Mesodermal cell (in vitro differentiated cells): ENCODE data around the gene KBTBD13.
"Not testable (repeated sequence)": the region's sequence is repeated elsewhere in the genome, so short reads cannot be mapped to it uniquely, and the experiment has no call there.

Experiments used
- H3K27ac ChIP-seq: 2 replicates; pipeline ENCODE4 v1.7.0; 2013; ENCODE audit warnings: mild to moderate bottlenecking, low read depth, low read length, moderate library complexity; ENCODE audit not compliant: severe bottlenecking
- H3K36me3 ChIP-seq: 2 replicates; pipeline ENCODE4 v1.7.1; 2013; ENCODE audit warnings: mild to moderate bottlenecking, low read length, moderate library complexity; ENCODE audit not compliant: control insufficient read depth, insufficient read depth
- H3K4me1 ChIP-seq: one replicate; pipeline ENCODE4 v1.7.1; 2013; ENCODE audit warnings: mild to moderate bottlenecking, low read length; ENCODE audit not compliant: insufficient read depth, control insufficient read depth, poor library complexity, severe bottlenecking
- H3K4me3 ChIP-seq: 2 replicates; pipeline ENCODE4 v1.7.0; 2013; ENCODE audit warnings: low read length, control low read depth, mild to moderate bottlenecking; ENCODE audit not compliant: insufficient read depth, poor library complexity, severe bottlenecking; ENCODE audit errors: extremely low read depth
- H3K9me3 ChIP-seq: 2 replicates; pipeline ENCODE4 v1.7.1; 2013; ENCODE audit warnings: mild to moderate bottlenecking, low read length, moderate library complexity; ENCODE audit not compliant: control insufficient read depth
- WGBS, 2 experiments: methylation state at CpG; one replicate each; pipeline ENCODE4 v1.1.5; 2013; ENCODE audit warnings: missing lambda C conversion rate in 2 of 2; ENCODE audit not compliant: insufficient coverage in 2 of 2; 5-methylcytosine and 5-hydroxymethylcytosine counted together

Gene KBTBD13

GRCh38 chr15:65091946-65092770, 15.6 kb downstream of the KBTBD13 start:
- Histone ChIP-seq H3K27ac (no peak overlapping the region), H3K4me3 (no peak overlapping the region), H3K36me3 (no peaks in the 10 kb centered on the region), H3K4me1 (no peaks in the 10 kb centered on the region), H3K9me3 (no peaks in the 10 kb centered on the region)
- WGBS, 2 experiments: 90% methylated on average over 7 to 10 of the region's 12 CpGs

GRCh38 chr15:65092911-65093792, 16.6 kb downstream of the KBTBD13 start:
- H3K4me1 ChIP-seq: no peaks in the 10 kb centered on the region
- no peak overlapping the region for H3K27ac ChIP-seq
- H3K36me3 ChIP-seq: peaks cover 9% of the 10 kb centered on the region
- no peak overlapping the region for H3K4me3 ChIP-seq
- H3K9me3 ChIP-seq: no peaks in the 10 kb centered on the region
- WGBS, 2 experiments: 86 to 96% methylated on average over 13 to 14 of the region's 17 CpGs

GRCh38 chr15:65093793-65094170, 17.2 kb downstream of the KBTBD13 start:
- not testable (repeated sequence) for H3K27ac ChIP-seq, H3K9me3 ChIP-seq, H3K4me1 ChIP-seq, H3K4me3 ChIP-seq
- H3K36me3 ChIP-seq: peaks cover 16% of the 10 kb centered on the region
- 93 to 98% methylated on average over 12 to 13 of the region's 13 CpGs for WGBS, 2 experiments

GRCh38 chr15:65094294-65094995, 17.9 kb downstream of the KBTBD13 start:
- Histone ChIP-seq H3K36me3 (peaks cover 22% of the 10 kb centered on the region), H3K4me1 (no peaks in the 10 kb centered on the region), H3K4me3 (no peak overlapping the region), H3K27ac (no peak overlapping the region), H3K9me3 (no peaks in the 10 kb centered on the region)
- 87 to 91% methylated on average over 6 to 10 of the region's 14 CpGs for WGBS, 2 experiments

- H3K4me3 ChIP-seq: no peak overlapping the region
- H3K4me1 ChIP-seq: no peaks in the 10 kb centered on the region
- no peak overlapping the region for H3K27ac ChIP-seq
- no peaks in the 10 kb centered on the region for H3K9me3 ChIP-seq
- 90 to 100% methylated on average over 3 to 5 of the region's 5 CpGs for WGBS, 2 experiments
- peaks cover 26% of the 10 kb centered on the region for H3K36me3 ChIP-seq
These were observed 18.6 kb downstream of the KBTBD13 start for GRCh38 chr15:65095011-65095746.

- H3K4me3 ChIP-seq: no peak overlapping the region
- 90 to 93% methylated on average over 5 to 6 of the region's 6 CpGs for WGBS, 2 experiments
- no peaks in the 10 kb centered on the region for H3K4me1 ChIP-seq
- no peaks in the 10 kb centered on the region for H3K9me3 ChIP-seq
- H3K36me3 ChIP-seq: peaks cover 31% of the 10 kb centered on the region
- H3K27ac ChIP-seq: no peak overlapping the region
These were observed 19.2 kb downstream of the KBTBD13 start for GRCh38 chr15:65095747-65096104.

GRCh38 chr15:65096481-65097385, 20.2 kb downstream of the KBTBD13 start:
- no peaks in the 10 kb centered on the region for H3K4me1 ChIP-seq
- 92 to 98% methylated on average over 3 to 6 of the region's 6 CpGs for WGBS, 2 experiments
- H3K27ac ChIP-seq: no peak overlapping the region
- H3K9me3 ChIP-seq: no peaks in the 10 kb centered on the region
- no peak overlapping the region for H3K4me3 ChIP-seq
- peaks cover 39% of the 10 kb centered on the region for H3K36me3 ChIP-seq

GRCh38 chr15:65097651-65098263, 21.2 kb downstream of the KBTBD13 start:
- Histone ChIP-seq H3K4me3 (no peak overlapping the region), H3K9me3 (no peaks in the 10 kb centered on the region), H3K27ac (no peak overlapping the region), H3K36me3 (peaks cover 39% of the 10 kb centered on the region), H3K4me1 (no peaks in the 10 kb centered on the region)
- 94 to 97% methylated on average over 5 to 6 of the region's 7 CpGs for WGBS, 2 experiments

- Histone ChIP-seq H3K36me3 (peaks cover 39% of the 10 kb centered on the region), H3K9me3 (no peaks in the 10 kb centered on the region), H3K27ac (no peak overlapping the region), H3K4me3 (no peak overlapping the region), H3K4me1 (no peaks in the 10 kb centered on the region)
- WGBS, 2 experiments: 91 to 97% methylated on average over 5 of the region's 5 CpGs
These were observed 22.8 kb downstream of the KBTBD13 start for GRCh38 chr15:65099336-65099735.
